K562 (cell line): ENCODE measurements around the gene MYL1.

Experiments
- ATF3 ChIP-seq, 2 experiments: fragments of 450-650 bp in 1 of 2; sonication (generic) in 1 of 2; formaldehyde crosslinking in 1 of 2; IDR thresholded peaks in 1 of 2; conservative IDR thresholded peaks in 1 of 2; 2 replicates each; pipeline versions ENCODE4 v1.6.1 to v1.8.1; 2016 to 2023; ENCODE audit warnings: mild to moderate bottlenecking in 2 of 2, moderate library complexity in 2 of 2, inconsistent platforms in 1 of 2, missing genetic modification reagents in 1 of 2
- CTCF ChIP-seq, 3 experiments: IDR thresholded peaks in 2 of 3; conservative IDR thresholded peaks in 1 of 3; 2 replicates each; pipeline ENCODE4 v1.5.1; 2011 to 2012; ENCODE audit warnings: low read length in 3 of 3, mild to moderate bottlenecking in 3 of 3, control low read depth in 2 of 3, improper control_type of control experiment in 1 of 3, inconsistent platforms in 1 of 3, low read depth in 1 of 3, mixed read lengths in 1 of 3, moderate library complexity in 1 of 3; ENCODE audit not compliant: insufficient read depth in 2 of 3
- NR1H2 ChIP-seq: sonication (generic); formaldehyde crosslinking; IDR thresholded peaks from 2 replicates; pipeline ENCODE4 v1.4.0; 2020; ENCODE audit warnings: mild to moderate bottlenecking, missing genetic modification reagents
- NR3C1 ChIP-seq: sonication (generic); formaldehyde crosslinking; IDR thresholded peaks from 2 replicates; pipeline ENCODE4 v1.8.1; 2022; ENCODE audit warnings: missing genetic modification reagents
- POLR2A ChIP-seq: fragments of 450-650 bp; conservative IDR thresholded peaks from 2 replicates; pipeline ENCODE4 v1.6.1; 2016
- TCF3 ChIP-seq: sonication (generic); formaldehyde crosslinking; IDR thresholded peaks from 2 replicates; pipeline ENCODE4 v1.4.0; 2020; ENCODE audit warnings: mild to moderate bottlenecking, missing genetic modification reagents

GRCh38 chr2:210271300-210271699 is 43.7 kb downstream of the MYL1 start:
- no peak for TF ChIP-seq TCF3 (CRISPR knock-in tag)
- no peak for TF ChIP-seq CTCF (IDR thresholded peaks at IDR 0.05 in 2 of 3, conservative IDR thresholded peaks at IDR 0.05 in 1 of 3; ENCODE audit: insufficient read depth in 2 of 3, low read depth in 1 of 3, low read length in 3 of 3)
- TF ChIP-seq POLR2A: no peak
- TF ChIP-seq NR3C1 (CRISPR knock-in tag): no peak
- no peak for TF ChIP-seq NR1H2 (CRISPR knock-in tag)
- TF ChIP-seq ATF3 (IDR thresholded peaks at IDR 0.05): no peak
- TF ChIP-seq ATF3 (CRISPR knock-in tag; conservative IDR thresholded peaks at IDR 0.05): no peak
